Mesendoderm (in vitro differentiated cells): ENCODE results near the gene PARM1.

Experiments
- DNase-seq: peaks from one replicate; pipeline ENCODE4 v3.0.0; 2013
- H2AK5ac ChIP-seq: 2 replicates; pipeline ENCODE4 v1.6.1; 2013; ENCODE audit warnings: low read length, inconsistent platforms
- H2BK120ac ChIP-seq: 2 replicates; pipeline ENCODE4 v1.6.1; 2013; ENCODE audit warnings: low read depth, mild to moderate bottlenecking, low read length, moderate library complexity, mixed read lengths
- H2BK15ac ChIP-seq: replicated peaks from 2 replicates; pipeline ENCODE4 v1.6.1; 2013; ENCODE audit warnings: low read depth, mild to moderate bottlenecking, moderate library complexity
- H2BK5ac ChIP-seq: 2 replicates; pipeline ENCODE4 v1.6.1; 2013; ENCODE audit warnings: low read length, inconsistent platforms
- H3K18ac ChIP-seq: 2 replicates; pipeline ENCODE4 v1.6.1; 2013; ENCODE audit warnings: mild to moderate bottlenecking, low read length, mixed read lengths
- H3K23ac ChIP-seq: one replicate; pipeline ENCODE4 v1.6.1; 2013; ENCODE audit warnings: low read length
- H3K27ac ChIP-seq: 2 replicates; pipeline ENCODE4 v1.5.1; 2013; ENCODE audit warnings: low read depth, mild to moderate bottlenecking, inconsistent platforms, low read length, moderate library complexity
- H3K27me3 ChIP-seq: 2 replicates; pipeline ENCODE4 v1.6.1; 2013; ENCODE audit warnings: low read length, control low read depth, mild to moderate bottlenecking, inconsistent platforms; ENCODE audit not compliant: insufficient read depth, poor library complexity
- H3K36me3 ChIP-seq: 2 replicates; pipeline ENCODE4 v1.6.1; 2013; ENCODE audit warnings: low read length, inconsistent platforms; ENCODE audit not compliant: control insufficient read depth, insufficient read depth
- H3K4ac ChIP-seq: one replicate; pipeline ENCODE4 v1.6.1; 2013; ENCODE audit warnings: low read depth, mild to moderate bottlenecking, low read length, moderate library complexity
- H3K4me1 ChIP-seq: 2 replicates; pipeline ENCODE4 v1.6.1; 2013; ENCODE audit warnings: low read depth, low read length, inconsistent platforms; ENCODE audit not compliant: control insufficient read depth
- H3K4me2 ChIP-seq: 2 replicates; pipeline ENCODE4 v1.6.1; 2013; ENCODE audit warnings: low read length
- H3K4me3 ChIP-seq: 2 replicates; pipeline ENCODE4 v1.5.1; 2013; ENCODE audit warnings: mild to moderate bottlenecking, low read length
- H3K56ac ChIP-seq: one replicate; pipeline ENCODE4 v1.6.1; 2013; ENCODE audit warnings: low read length
- H3K79me1 ChIP-seq: 2 replicates; pipeline ENCODE4 v1.6.1; 2013; ENCODE audit warnings: low read length, inconsistent platforms
- H3K79me2 ChIP-seq: 2 replicates; pipeline ENCODE4 v1.6.1; 2013; ENCODE audit warnings: mild to moderate bottlenecking, low read length; ENCODE audit not compliant: control insufficient read depth, insufficient read depth
- H3K9ac ChIP-seq: 2 replicates; pipeline ENCODE4 v1.6.1; 2013; ENCODE audit warnings: low read length, inconsistent platforms
- H4K5ac ChIP-seq: one replicate; pipeline ENCODE4 v1.6.1; 2013; ENCODE audit warnings: low read length
- H4K8ac ChIP-seq: one replicate; pipeline ENCODE4 v1.6.1; 2013; ENCODE audit warnings: low read depth, mild to moderate bottlenecking, control low read depth, low read length, moderate library complexity
- WGBS: extraction: QIAGEN DNeasy Blood & Tissue Kit; methylation state at CpG from one replicate; pipeline ENCODE4 v1.1.7; 2013; ENCODE audit warnings: low lambda C conversion rate, missing lambda C conversion rate; ENCODE audit not compliant: insufficient coverage; ENCODE audit errors: extremely low coverage; 5-methylcytosine and 5-hydroxymethylcytosine counted together

PARM1 gene

GRCh38 chr4:74919783-74920182 is 13.1 kb upstream of the PARM1 start:
- H3K36me3 ChIP-seq = no peaks in the 10 kb centered on the region
- H3K4ac ChIP-seq = no peak overlapping the region
- no peaks in the 10 kb centered on the region for H3K79me1 ChIP-seq
- H3K27ac ChIP-seq = no peak overlapping the region
- WGBS = no CpG with 5 or more reads among the region's 6 CpGs
- H3K23ac ChIP-seq = no peak overlapping the region
- no peak overlapping the region for H3K4me2 ChIP-seq
- no peak for DNase-seq
- H3K4me3 ChIP-seq = no peak overlapping the region
- no peaks in the 10 kb centered on the region for H3K79me2 ChIP-seq
- no peak overlapping the region for H2BK15ac ChIP-seq
- no peaks in the 10 kb centered on the region for H3K27me3 ChIP-seq
- H3K4me1 ChIP-seq = no peaks in the 10 kb centered on the region
- no peak overlapping the region for H3K18ac ChIP-seq
- H2AK5ac ChIP-seq = no peak overlapping the region
- no peak overlapping the region for H2BK5ac ChIP-seq
- H3K56ac ChIP-seq = no peak overlapping the region
- no peak overlapping the region for H3K9ac ChIP-seq
- H2BK120ac ChIP-seq = no peak overlapping the region
- no peak overlapping the region for H4K8ac ChIP-seq
- no peak overlapping the region for H4K5ac ChIP-seq

GRCh38 chr4:74920704-74921103 is 12.2 kb upstream of the PARM1 start:
- H4K8ac ChIP-seq = no peak overlapping the region
- no peak overlapping the region for H4K5ac ChIP-seq
- no peaks in the 10 kb centered on the region for H3K4me1 ChIP-seq
- H3K56ac ChIP-seq = no peak overlapping the region
- no peaks in the 10 kb centered on the region for H3K79me1 ChIP-seq
- WGBS = no CpG with 5 or more reads among the region's 3 CpGs
- no peak overlapping the region for H3K4ac ChIP-seq
- no peak overlapping the region for H3K4me2 ChIP-seq
- no peak overlapping the region for H3K4me3 ChIP-seq
- no peak overlapping the region for H3K23ac ChIP-seq
- no peak overlapping the region for H2AK5ac ChIP-seq
- no peak for DNase-seq
- H2BK15ac ChIP-seq = no peak overlapping the region
- no peaks in the 10 kb centered on the region for H3K36me3 ChIP-seq
- H2BK5ac ChIP-seq = no peak overlapping the region
- H3K18ac ChIP-seq = no peak overlapping the region
- no peak overlapping the region for H2BK120ac ChIP-seq
- H3K27ac ChIP-seq = no peak overlapping the region
- no peak overlapping the region for H3K9ac ChIP-seq
- no peaks in the 10 kb centered on the region for H3K79me2 ChIP-seq
- no peaks in the 10 kb centered on the region for H3K27me3 ChIP-seq

GRCh38 chr4:74921490-74921889 is 11.4 kb upstream of the PARM1 start:
- Histone ChIP-seq H3K27ac (no peak overlapping the region), H3K18ac (no peak overlapping the region), H3K56ac (no peak overlapping the region), H2AK5ac (no peak overlapping the region), H3K27me3 (no peaks in the 10 kb centered on the region), H3K9ac (no peak overlapping the region), H3K23ac (no peak overlapping the region), H3K79me2 (no peaks in the 10 kb centered on the region), H3K4me3 (no peak overlapping the region), H3K4me2 (no peak overlapping the region), H4K5ac (no peak overlapping the region), H3K79me1 (no peaks in the 10 kb centered on the region), H3K4me1 (no peaks in the 10 kb centered on the region), H3K36me3 (no peaks in the 10 kb centered on the region), H2BK15ac (no peak overlapping the region), H4K8ac (no peak overlapping the region), H2BK120ac (no peak overlapping the region), H2BK5ac (no peak overlapping the region), H3K4ac (no peak overlapping the region)
- no peak for DNase-seq

- Histone ChIP-seq H4K8ac (no peak overlapping the region), H2BK120ac (no peak overlapping the region), H3K79me1 (no peaks in the 10 kb centered on the region), H3K23ac (no peak overlapping the region), H3K4me2 (no peak overlapping the region), H3K4me3 (no peak overlapping the region), H3K4ac (no peak overlapping the region), H2BK15ac (no peak overlapping the region), H3K9ac (no peak overlapping the region), H3K27ac (no peak overlapping the region), H3K4me1 (no peaks in the 10 kb centered on the region), H3K27me3 (no peaks in the 10 kb centered on the region), H2AK5ac (no peak overlapping the region), H3K79me2 (no peaks in the 10 kb centered on the region), H3K36me3 (no peaks in the 10 kb centered on the region), H3K18ac (no peak overlapping the region), H3K56ac (no peak overlapping the region), H4K5ac (no peak overlapping the region), H2BK5ac (no peak overlapping the region)
- no CpG with 5 or more reads among the region's 1 CpG for WGBS
- no peak for DNase-seq
These were observed 6.9 kb upstream of the PARM1 start for GRCh38 chr4:74926007-74926406.

GRCh38 chr4:74930162-74930561 is 2.8 kb upstream of the PARM1 start:
- DNase-seq = no peak
- Histone ChIP-seq H3K79me1 (no peaks in the 10 kb centered on the region), H2BK15ac (no peak overlapping the region), H3K27me3 (peaks cover 16% of the 10 kb centered on the region), H3K4me2 (no peak overlapping the region), H3K79me2 (no peaks in the 10 kb centered on the region), H3K4me1 (no peaks in the 10 kb centered on the region), H3K4me3 (no peak overlapping the region), H3K36me3 (no peaks in the 10 kb centered on the region), H4K8ac (no peak overlapping the region), H2BK5ac (no peak overlapping the region), H3K27ac (no peak overlapping the region), H2AK5ac (no peak overlapping the region), H3K4ac (no peak overlapping the region), H3K18ac (no peak overlapping the region), H3K9ac (no peak overlapping the region), H3K23ac (no peak overlapping the region), H3K56ac (no peak overlapping the region), H2BK120ac (no peak overlapping the region), H4K5ac (no peak overlapping the region)
- WGBS = no CpG with 5 or more reads among the region's 4 CpGs

- H3K18ac ChIP-seq = no peak overlapping the region
- H3K4me3 ChIP-seq = no peak overlapping the region
- H2BK120ac ChIP-seq = no peak overlapping the region
- H4K8ac ChIP-seq = no peak overlapping the region
- peak; percentile 45 for DNase-seq
- no peaks in the 10 kb centered on the region for H3K79me1 ChIP-seq
- H2BK15ac ChIP-seq = no peak overlapping the region
- no peaks in the 10 kb centered on the region for H3K4me1 ChIP-seq
- H3K4ac ChIP-seq = no peak overlapping the region
- H3K79me2 ChIP-seq = no peaks in the 10 kb centered on the region
- no peak overlapping the region for H3K23ac ChIP-seq
- no peak overlapping the region for H2BK5ac ChIP-seq
- H3K9ac ChIP-seq = no peak overlapping the region
- no peak overlapping the region for H3K4me2 ChIP-seq
- no peaks in the 10 kb centered on the region for H3K36me3 ChIP-seq
- H3K56ac ChIP-seq = no peak overlapping the region
- no peak overlapping the region for H4K5ac ChIP-seq
- no peak overlapping the region for H2AK5ac ChIP-seq
- H3K27me3 ChIP-seq = peaks cover 20% of the 10 kb centered on the region
- H3K27ac ChIP-seq = no peak overlapping the region
- WGBS = no CpG with 5 or more reads among the region's 2 CpGs
These were observed 1.5 kb upstream of the PARM1 start for GRCh38 chr4:74931376-74931775.
